Limb (tissue), 2 donors: ENCODE measurements around the gene MALRD1.
"Not testable (repeated sequence)": the region's sequence is repeated elsewhere in the genome, so short reads cannot be mapped to it uniquely, and the experiment has no call there.

Experiments
- DNase-seq, 2 donors: peaks; one replicate each; pipeline ENCODE4 v3.0.0-alpha.2; 2016; ENCODE audit errors: extremely low spot score in 2 of 2

The MALRD1 gene

DNA sequence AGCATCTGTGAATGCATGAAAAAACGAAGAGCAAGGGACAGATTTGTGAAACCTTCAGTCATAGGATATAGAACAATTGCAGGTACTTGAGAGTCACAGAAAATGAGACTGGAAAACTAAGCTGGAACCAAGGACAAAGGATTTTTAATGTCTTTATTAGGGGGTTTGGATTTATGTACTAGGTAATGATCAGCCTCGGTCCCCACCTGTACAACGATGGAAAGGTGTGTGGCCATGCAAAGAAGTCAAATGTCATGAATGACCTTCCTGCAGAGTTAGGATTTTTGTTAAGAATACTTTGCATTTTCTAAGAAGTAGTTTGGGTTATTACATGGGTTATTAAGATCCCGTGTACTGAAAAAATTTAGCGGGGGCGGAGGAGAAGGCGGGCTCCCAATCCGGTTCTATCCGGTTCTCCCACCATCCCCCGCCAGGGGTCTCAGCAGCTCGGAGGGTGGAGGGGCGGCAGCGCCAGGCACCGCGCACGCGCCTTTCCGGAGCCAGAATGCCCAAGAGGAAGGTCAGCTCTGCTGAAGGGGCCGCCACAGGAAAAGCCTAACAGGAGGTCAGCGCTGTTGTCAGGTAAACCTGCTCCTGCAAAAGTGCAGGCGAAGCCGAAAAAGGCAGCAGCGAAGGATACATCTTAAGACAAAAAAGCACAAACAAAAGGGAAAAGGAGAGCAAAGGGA lies 440.1 kb downstream of the MALRD1 start:
- DNase-seq = peak; percentile 45 to 68

DNA sequence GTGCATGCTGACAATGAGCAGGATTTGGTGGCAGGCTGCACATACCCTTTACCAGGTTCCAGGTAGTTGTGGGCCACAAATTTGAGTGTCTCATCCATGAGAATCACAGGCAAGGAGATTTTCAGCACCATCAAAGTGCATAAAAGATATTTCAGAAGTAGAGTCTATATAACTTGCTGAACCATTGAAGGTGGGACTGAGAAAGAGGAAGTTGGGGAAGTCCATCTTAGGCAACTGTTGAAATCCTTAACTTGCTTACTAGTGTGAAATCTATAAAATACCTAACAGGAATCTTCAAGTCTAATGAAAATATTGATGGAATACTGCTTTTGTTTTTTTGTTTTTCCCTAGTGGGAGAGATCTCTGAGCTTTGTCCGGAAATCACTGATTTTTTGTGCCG lies 442.6 kb downstream of the MALRD1 start:
- no peak for DNase-seq

DNA sequence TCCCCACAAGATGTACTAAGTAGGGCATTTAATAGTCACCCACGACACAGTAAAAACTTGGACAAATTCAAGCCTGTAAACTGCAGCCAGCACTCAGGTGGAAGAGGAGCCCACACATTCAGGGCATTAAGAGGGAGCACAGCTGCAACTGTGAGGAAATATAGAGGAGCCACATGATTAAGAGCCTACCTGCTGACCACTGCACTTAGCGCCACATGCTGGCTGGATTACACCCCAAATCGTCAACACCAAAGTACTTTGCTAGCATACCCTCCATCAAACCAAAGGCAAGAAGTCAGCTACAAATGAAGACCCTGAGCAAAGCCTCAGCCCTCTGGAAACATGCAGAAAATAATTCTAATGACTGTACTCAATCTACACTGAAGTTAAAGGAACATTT lies 445.3 kb downstream of the MALRD1 start:
- no peak for DNase-seq

DNA sequence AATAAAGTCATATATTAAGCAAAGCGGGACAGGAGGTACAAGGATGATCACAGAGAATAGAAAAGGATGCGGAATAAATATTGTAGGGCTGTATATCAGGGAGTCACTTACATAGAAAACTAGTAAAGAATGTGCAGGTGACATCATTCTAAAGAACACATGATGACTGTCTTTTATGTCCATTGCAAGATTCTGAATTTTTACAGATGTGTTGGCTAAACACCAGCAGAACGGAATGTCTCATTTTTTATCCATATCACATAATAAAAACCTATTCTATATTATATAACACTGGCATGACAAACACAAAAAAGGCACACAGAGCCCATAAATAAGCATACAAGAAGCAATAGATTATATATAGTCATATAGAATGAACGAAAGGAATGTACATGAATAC lies 448.4 kb downstream of the MALRD1 start:
- peak in 1 of 2 donors; percentile 28 for DNase-seq

DNA sequence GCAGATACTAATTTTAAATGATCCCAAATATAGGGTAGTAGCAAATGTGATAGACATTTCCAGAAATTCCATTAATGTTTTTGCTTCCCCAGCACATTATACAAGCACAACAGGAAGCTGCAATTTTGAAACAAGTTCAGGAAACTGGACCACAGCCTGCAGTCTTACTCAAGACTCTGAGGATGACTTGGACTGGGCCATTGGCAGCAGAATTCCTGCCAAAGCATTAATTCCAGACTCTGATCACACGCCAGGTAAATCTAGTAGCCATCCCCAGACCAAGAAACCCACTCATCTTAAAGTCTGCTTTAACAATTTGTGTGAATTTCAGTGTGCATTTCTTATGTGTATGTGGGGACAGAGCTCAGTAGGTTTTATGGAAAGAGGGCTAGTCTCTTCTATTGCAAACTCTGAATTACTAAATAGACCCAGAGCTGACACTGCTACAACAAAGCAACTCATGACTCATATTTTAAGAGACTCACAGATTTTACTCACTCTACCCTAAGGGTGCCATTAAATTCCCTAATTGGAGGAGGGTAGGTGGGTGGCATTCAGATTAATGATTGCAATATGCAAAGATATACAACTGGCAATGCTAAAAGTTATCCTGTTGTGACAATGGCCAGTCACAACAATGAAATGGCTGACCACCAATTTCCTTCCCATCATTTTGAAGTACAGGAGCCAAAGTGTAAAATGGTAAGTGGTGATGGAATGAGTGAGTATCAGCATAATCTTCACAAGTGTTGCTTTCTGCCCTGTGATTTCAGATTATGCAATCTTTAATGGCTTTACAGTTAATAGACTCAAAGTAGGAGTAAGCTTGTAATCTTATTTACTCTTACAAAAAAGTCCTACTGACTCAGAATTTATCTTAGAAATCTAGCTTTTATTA lies 450.0 kb downstream of the MALRD1 start:
- DNase-seq = peak in 1 of 2 donors; percentile 8

DNA sequence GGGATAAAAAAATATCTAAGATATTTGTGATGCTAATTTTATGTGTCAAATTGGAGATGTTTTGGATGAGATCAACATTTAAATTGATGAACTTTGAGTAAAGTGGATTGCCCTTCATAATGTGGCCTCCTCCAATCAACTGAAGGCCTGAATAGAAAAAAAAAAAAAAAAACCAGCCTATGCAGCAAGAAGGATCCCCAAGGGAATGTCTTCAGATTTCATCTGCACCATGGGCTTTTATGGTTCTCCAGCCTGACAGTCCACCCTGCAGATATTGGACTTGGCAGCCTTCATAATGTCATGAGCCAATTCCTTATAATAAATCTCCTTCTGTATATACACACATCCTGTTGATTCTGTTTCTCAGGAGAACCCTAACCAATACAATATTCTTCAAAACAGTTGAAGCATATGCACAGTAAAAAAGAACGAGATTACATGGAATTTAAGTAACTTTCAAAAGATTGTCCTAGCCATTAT lies 450.7 kb downstream of the MALRD1 start:
- DNase-seq = no peak

DNA sequence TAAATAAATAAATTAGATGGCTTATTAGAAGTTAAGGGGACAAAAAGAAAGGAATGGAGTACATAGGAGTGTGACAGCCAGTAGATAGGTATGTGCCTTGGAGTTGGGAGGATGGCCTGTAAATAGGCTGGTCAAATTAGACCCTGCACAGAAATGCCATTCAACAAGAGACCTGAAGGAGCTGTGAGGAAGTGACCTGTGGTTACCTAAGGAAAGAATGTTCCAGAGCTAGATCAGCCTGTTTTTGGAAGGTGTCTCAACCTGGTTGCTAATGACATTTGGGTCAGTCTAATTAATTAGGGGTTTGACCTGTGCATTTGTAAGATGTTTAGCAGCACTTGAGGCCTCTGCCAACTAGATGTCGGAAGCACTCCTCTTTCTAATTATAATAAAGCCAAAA lies 452.4 kb downstream of the MALRD1 start:
- DNase-seq = no peak

DNA sequence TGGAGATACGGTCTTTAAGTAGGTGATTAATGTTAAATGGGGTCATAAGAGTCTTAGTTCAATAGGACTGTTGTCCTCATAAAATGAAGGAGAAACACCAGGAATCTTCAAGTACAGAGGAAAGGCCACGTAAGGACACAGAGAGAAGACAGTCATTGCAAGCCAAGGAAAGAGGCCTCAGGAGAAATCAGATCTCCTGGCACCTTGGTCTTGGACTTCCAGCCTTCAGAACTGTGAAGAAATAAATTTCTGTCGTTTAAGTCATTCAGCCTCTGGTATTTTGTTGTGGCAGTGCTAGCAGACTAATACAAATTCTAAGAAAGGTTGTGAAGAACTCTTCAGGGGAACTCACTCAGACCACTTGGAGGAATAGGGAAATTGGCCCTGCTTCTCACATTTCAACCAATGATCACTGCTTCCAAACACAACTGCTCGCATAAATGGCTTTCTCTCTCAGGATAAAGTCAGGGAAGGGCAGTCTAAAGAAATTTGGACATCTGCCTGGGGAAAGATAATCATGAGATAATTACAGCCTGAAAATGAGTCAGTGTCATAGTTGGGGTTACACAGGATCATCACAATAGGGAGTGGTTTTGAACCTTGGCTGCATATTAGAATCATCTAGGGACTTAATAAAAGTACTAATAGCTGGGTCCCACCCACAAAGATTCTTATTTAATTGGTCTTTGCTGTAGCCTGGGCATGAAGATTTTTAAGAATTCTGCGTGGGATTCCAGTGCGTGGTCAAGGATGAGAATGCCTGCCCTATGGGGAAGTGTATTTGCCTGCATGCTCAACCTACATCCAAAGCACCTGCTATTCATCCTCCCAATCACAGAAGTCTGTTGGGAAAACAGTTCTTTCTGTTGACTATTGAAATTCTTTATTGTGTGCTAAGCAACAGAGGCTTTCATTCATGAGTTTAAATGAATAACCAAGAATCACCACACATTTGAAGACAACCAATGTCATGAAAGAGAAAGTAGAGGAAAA lies 457.0 kb downstream of the MALRD1 start:
- DNase-seq = no peak

DNA sequence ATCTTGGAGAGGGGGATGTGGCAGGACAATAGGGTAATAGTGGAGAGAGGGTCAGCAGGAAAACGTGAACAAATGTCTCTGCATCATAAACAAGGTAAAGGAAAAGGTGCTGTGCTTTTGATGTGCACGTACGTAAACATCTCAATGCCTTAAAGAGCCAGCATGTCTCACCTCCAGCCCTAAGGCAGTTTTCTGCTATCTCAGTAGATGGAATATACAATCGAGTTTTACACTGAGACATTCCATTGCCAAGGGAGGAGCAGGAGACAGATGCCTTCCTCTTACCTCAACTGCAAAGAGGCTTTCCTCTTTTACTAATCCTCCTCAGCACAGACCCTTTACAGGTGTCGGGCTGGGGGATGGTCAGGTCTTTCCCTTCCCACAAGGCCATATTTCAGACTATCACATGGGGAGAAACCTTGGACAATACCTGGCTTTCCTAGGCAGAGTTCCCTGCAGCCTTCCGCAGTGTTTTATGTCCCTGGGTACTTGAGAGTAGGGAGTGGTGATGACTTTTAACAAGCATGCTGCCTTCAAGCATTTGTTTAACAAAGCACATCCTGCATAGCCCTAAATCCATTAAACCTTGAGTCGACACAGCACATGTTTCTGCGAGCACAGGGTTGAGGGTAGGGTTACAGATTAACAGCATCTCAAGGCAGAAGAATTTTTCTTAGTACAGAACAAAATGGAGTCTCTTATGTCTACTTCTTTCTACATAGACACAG lies 461.6 kb downstream of the MALRD1 start:
- not testable (repeated sequence) for DNase-seq

DNA sequence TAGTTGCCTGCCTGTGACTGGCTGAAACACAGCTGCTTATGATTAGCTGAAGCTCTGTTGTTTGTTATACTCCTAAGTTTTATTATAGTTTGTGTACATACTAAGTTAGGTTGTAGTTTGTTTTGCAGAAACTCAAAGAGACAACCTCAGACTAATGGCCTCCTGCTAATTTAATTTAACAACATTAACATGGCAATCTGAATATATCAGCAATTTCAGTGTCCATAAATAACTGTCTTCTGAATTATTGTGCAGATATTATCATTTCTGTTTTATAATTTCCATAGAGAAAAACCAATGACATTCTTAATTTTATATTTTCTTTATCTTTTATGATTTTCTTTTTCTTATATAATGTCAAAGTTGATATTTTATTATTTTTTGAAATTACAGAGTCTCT lies 469.5 kb downstream of the MALRD1 start:
- DNase-seq = no peak

DNA sequence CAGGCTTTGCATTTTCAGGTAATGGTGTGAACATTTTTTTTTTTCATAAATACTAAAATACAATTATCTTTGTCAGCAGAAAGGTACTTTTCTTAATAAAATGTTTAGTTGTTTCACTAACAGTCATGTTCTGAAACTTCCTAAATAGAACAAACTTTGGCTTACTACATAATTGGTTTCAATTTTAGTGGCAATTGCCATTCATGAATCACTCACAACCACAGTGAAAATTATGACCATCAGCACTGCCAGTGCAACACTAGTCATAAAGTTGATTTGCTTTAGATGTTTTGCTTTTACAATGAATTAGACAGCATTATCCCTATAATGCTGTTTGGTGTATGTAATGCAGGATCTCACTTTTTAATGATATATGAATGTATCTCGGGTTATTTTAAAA lies 470.0 kb downstream of the MALRD1 start:
- no peak for DNase-seq

DNA sequence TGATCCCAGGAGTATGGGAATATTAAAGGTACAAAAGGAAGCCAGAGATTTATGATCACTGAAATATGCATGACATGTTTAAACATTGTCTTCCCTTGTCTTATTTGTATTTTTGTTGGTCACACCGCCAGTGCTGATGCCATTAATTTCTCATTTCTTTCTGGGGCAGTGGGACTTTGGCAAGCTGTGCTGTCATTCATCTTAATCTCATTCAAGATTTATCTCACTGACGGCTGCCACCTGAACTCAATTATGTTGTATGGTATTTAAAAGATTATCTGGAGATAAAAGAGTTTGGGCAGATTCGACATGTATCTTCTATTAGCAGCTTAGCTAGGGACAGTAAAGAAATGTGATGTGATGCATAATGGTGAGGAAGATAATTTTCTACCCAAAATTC lies 482.7 kb downstream of the MALRD1 start:
- DNase-seq = no peak

DNA sequence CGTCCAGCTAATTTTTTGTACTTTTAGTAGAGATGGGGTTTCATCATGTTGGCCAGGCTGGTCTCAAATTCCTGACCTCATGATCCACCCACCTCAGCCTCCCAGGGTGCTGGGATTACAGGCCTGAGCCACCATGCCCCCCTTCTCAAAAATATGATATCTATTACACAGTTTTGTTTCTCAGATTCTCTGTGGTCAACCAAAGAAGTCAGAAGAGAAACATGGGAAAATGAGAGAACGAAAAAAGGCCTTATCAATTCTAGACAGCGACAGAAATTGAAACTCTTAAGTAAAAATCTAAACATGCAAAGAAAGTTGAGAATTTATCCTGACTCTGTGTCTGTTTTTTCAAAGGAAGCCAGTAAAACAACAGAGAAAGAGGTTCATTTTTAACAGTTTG lies 483.8 kb downstream of the MALRD1 start:
- no peak for DNase-seq

DNA sequence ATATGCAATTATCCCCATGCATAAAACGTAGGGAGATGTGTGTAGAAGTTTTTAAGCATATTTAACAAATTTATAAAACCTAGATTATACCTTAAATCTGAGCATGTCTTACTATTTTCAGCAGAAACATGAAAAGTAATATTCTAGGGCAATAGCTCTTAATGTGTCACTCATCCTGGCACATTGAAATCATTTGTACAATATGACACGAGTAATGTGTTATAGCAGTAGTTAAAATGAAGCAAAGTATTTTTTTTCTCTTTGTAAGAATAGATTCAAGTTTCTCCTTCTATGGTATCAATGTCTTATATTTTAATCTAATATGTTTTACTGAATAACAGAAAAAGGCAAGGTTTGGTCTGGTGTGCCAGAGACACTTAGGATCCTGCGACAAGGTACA lies 492.7 kb downstream of the MALRD1 start:
- no peak for DNase-seq

DNA sequence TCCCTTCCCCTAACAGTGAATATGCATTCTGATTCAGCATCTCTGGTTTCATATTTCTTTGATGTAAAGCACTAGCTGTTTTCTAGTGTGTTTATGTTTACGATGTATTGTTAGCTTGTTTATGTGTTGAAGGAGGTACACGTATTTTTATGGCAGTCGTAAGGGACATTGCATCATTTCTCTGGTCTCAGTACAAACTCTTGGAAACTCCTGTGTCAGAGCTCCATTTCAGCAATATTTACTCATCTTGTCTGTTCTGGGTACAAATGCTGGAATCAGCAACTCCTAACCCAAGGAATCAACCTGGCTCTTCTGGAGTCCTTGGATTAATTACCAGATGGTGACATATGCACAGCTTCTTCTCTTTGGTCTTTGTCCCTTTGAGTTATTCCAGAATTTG lies 497.6 kb downstream of the MALRD1 start:
- DNase-seq = no peak

DNA sequence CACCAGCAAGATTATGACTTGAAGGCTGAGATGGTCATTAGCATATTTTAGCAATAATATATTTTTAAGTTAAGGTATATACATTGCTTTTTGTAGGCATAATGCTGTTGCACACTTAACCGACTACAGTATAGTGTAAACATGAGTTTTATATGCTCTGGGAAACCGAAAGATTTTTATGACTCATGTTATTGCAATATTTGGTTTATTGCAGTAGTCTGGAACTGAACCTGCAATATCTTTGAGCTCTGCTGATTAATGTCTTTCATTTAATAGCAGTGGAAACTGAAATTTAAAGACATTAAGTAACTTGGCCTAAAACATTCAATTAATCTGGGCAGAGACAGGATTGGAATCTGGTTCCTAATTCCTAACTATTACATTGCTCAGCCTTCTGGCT lies 500.9 kb downstream of the MALRD1 start:
- no peak for DNase-seq

DNA sequence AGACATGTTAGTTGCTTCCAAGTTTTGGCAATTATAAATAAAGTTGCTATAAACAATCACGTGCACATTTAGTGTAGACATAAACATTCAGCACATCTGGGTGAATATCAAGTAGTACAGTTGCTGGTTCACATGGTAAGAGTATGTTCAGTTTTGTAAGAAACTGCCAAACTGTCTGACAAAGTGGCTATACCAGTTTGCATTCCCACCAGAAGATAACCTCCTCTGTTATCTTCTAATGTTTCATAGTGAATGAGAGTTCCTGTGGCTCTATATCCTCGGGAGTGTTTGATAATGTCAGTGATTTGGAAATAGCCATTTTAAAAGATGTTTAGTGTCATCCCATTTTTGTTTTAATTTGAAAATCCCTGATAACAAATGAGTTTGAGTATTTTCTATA lies 508.1 kb downstream of the MALRD1 start:
- DNase-seq = no peak

DNA sequence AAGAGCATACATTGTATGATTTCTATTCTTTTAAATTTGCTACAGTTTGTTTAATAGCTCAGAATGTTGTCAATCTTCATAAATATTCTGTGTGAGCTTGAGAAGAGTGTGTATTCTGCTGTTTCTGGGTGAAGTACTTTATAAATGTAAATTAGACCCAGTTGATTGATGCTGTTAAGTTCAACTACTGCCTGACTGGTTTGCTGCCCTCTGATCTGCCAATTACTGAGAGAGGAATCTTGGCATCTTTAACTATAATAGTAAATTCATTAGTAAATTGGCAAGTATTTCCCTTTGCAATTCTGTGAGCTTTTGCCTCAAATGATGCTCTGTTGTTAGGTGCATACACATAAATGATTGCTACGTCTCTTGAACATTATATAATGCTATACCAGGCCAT lies 512.6 kb downstream of the MALRD1 start:
- no peak for DNase-seq

DNA sequence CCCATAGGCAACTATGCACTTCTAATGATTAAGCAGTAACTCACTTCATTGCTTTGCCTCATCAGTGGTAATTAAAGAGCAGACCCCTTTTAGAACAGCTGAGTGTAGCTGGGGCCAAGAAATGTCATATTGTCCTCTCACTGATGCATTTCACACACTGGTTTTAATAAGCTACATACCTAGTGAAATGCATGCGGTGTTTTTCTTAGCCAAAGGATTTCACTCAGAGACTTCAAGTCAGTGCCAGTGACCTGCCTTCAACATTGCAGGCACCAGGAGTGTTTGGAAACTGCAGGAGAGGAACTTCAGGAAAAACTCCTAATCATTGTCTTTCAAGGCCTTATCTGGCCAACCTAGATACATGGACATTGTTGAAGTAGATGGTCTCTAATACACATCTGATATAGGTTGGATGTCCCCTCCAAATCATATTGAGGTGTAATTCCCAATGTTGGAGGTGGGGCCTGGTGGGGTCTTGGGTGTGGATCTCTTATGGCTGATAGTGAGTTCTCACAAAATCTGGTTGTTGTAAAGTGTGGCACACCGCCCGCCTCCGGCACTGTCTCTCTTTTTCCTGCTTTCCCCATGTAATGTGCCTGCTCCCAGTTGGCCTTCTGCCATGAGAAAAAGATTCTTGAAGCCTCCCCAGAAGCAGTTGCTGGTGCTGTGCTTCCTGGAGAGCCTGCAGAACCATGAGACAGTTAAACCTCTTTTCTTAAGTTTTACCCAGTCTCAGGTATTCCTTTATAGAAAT lies 515.0 kb downstream of the MALRD1 start:
- no peak for DNase-seq

DNA sequence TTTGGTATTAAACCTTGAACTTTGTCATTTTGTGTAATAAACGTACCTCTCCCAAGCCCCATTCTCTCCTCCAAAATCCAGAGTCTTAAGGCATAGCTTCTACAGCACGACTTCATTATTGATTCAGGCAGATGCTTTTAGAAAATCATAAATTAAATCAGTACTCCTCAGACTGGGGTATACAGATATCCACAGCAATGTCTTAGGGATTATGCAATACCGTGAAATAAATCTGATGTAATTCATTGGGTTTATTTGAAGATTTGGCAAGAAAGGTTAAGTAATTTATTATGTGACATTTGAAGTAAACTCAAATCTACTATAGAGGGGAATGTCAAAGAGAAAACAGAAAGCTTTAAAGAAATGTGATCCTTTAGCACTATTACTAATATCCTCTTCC lies 521.5 kb downstream of the MALRD1 start:
- no peak for DNase-seq
